GM21360 (cell line): Measurements from ENCODE around the gene USP5.

Experiments
- ATAC-seq: cut with Tn5 transposase; IDR thresholded peaks from one replicate; pipeline ENCODE4 v1.9.1; 2021; ENCODE audit warnings: mild to moderate bottlenecking, moderate library complexity; ENCODE audit not compliant: unreplicated experiment

Gene USP5

DNA sequence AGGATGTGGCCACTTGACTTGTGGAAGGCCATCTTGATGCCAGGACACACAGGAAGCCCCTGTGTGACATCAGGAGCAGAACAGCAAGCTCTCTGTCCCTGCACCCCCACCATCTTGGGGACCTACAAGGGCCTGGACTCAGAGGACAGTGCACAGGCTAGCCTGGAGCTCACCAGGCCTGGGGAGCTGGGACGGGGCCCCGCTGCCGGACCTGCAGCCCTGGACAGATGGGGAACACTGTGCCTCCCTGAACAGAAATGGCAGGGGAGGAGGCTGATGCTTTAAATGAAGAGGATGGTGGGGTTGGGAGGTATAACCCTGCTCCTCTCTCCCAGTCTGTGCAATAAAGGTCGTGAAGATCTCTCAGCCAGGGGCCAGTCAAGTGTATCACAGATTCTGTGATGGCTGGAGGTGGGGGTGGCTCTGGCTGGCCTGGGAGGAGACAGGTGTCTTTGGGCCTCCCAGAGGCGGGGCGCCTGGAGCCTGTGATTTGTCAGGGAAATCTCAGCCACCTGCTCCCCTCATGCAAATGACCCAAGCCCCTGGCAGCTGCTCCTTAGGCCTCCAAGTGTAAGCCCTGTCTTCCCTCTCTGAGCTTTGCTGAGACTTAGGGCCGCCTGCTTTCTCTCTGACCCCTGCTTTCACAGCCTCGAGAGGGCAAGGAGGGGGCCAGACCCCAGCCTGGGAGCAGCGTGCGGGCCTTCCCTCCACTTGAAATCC lies 12.3 kb upstream of the USP5 start:
- peak; percentile 58 for ATAC-seq

DNA sequence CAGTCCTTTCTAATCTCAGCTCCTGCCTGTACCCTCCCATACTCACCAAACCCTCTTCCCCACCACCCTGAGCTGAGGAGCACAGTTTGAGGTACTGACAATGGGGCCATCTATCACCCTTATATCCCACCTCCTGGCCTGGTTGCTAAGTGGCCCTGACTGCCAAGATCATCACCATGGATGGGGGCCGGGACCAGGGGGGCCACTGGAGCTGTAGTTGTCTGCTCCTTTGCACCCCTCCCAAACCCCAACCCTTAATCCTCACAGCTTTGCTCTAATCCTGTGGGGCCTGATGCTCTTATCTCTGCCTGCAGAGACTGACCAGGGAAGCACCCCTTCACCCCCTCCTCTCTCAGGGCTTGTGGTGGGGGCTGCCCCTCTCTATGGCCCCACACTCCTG lies 11.6 kb upstream of the USP5 start:
- no peak for ATAC-seq

DNA sequence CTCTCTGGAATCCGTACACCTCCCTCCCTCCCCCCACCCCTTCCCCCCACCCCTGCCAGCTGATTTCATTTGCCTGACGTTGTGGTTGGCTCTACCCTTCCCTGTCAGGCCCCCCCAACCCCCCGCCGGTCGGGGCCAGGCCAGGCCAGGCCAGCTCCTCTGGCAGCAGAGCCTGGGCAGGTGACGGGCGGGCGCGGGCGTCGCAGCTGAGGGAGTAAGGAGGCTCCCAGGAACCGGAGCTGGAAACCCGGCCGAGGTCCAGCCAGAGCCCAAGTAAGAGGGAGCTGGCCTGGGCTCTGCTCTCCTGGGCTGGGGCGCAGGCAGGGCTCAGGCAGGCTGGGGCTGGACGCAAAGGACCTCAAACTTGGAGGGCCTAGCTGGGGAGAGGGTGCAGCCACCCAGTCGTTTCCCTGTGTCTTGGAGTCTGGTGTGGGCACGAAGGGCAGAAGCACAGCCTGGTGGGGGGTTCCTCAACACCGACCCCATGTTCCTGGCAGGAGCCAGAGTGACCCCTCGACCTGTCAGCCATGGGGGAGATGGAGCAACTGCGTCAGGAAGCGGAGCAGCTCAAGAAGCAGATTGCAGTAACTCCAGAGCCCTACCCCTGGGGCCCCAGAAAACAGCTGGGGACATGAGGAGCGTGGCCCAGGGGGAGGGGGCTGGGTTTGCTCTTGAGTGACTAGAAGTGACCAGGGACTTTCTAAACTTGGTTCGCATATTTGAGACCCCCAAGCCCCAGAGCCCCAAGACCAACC lies 11.0 kb upstream of the USP5 start, which contains the start of gene GNB3:
GNB3 (plus strand) TSS at position 165 of the 755 bp plus-strand sequence; CDS start at position 528, 363 bp downstream.
- ATAC-seq, result no peak

DNA sequence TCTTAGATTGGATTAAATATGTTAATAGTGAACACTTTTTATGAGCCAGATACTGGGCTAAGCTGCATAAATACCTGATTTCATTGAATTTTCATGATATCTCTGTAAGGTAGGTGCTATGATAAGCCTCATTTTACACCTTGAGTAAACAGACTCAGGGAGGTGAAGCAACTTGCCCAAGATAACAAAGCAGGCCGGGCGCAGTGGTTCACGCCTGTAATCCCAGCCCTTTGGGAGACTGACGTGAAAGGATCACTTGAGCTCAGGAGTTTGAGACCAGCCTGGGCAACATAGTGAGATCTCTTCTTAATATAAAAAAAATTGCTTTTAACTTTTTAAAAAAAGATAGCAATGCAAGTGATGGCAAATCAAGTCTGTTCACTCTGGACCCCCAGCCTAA lies 9.9 kb upstream of the USP5 start:
- no peak for ATAC-seq

DNA sequence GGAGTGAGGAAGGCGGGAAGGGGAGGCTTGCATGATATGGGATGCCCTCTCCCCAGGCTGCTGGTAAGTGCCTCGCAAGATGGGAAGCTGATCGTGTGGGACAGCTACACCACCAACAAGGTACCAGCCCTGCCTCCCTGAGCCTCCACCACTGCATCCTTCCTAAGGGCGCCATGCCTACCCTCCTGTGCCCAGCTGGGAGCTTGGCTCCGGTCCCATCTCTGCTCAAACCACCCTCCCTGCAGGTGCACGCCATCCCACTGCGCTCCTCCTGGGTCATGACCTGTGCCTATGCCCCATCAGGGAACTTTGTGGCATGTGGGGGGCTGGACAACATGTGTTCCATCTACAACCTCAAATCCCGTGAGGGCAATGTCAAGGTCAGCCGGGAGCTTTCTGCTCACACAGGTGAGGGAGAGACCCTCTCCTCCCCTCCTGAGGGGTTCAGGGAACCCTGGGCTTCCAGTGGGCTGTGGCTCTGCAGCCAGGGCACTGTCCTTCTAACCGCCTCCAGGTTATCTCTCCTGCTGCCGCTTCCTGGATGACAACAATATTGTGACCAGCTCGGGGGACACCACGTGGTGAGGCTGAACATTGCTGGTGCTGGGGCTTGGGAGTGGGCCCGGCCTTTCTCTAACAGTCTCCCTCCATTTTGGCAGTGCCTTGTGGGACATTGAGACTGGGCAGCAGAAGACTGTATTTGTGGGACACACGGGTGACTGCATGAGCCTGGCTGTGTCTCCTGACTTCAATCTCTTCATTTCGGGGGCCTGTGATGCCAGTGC lies 8.6 kb upstream of the USP5 start:
- ATAC-seq, result no peak

DNA sequence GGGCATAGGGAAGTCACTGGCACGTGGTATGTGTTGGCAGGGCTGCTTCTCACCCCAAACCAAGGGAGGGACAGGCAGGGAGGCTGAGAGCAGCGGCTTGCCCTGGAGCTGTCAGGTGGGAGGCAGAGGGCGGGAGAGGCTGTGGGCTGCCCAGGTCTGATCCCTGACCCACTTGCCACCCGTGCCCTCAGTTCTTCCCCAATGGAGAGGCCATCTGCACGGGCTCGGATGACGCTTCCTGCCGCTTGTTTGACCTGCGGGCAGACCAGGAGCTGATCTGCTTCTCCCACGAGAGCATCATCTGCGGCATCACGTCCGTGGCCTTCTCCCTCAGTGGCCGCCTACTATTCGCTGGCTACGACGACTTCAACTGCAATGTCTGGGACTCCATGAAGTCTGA lies 6.6 kb upstream of the USP5 start:
- no peak for ATAC-seq

DNA sequence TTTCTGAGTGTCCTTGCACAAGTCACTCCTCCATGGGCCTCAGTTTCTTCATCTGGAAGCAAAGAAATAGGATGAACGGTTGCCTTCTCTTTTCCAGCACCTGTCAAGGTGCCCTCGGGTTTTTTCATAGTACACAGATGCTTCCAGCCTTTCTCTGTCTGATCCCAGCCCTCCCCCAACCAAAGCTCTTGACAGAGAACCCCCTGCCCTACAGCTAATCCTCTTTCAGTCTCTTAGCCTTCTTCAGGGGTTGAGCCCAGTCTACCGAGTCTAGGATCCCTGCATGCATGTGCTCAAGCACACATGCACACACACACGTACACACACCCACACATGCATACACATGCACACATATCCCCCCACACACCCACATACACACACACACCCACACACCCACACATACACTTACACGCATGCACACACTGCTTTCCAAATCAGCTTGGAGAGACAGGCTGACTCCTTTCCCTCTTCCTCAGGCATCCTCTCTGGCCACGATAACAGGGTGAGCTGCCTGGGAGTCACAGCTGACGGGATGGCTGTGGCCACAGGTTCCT lies 5.6 kb upstream of the USP5 start:
- ATAC-seq, result no peak

DNA sequence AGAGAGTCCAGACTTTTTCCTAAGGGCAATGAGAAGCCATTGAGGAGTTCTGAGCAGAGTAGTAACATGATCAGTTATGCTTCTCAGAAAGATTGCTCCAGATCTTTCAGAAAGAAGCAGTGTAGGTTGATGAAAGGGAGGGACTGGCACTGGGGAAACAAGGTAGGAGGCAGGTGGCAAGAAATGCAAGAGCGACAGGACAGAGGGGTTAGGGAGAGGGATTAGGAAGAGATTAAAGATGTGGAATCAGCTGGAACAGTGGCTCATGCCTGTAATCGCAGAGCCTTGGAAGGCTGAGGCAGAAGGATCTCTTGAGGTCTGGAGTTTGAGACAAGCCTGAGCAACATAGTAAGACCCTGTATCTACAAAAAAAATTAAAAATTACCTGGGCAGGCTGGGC lies 4.3 kb upstream of the USP5 start:
- no peak for ATAC-seq

DNA sequence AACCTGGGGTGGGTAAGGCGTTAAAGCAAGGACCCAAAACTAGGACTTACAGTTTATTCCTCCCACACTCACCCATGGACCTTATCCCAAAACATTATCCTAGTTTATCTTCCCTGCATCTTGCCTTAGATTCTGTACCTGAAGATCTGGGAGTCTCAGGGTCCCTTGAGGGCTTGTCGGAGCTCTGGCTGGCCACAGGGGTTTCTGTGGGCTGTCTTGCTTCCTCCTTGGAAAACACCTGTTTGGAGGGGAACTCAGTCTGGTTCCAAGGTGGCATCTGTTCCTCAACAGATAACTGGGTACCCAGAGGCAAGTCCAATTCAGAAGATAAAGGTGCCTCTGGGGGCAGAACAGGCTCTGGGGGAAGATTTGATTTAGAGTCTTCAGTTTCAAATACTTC lies 2.5 kb upstream of the USP5 start:
- ATAC-seq, result no peak

DNA sequence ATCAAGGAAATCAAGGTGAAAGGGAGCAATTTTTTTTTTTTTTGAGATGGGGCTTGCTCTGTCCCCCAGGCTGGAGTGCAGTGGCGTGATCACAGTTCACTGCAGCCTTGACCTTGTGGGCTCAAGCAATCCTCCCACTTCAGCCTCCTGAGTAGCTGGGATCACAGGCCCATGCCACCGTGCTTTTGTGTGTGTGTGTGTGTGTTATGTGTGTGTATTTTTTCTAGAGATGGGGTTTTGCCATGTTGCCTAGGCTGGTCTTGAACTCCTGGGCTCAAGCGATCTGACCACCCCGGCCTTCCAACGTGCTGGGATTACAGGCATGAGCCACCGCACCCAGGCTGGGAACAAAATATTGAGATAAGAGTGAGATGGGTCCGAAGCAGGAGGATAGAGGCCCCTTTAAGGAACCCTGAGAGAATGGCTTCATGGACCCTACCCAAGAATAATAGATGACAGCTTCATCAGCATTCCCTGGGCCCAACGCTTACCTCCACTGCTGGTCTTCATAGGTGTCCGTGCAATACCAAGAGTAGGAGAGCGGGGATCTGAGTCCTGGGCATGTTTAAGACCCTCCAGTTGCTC lies 1.9 kb upstream of the USP5 start:
- no peak for ATAC-seq

DNA sequence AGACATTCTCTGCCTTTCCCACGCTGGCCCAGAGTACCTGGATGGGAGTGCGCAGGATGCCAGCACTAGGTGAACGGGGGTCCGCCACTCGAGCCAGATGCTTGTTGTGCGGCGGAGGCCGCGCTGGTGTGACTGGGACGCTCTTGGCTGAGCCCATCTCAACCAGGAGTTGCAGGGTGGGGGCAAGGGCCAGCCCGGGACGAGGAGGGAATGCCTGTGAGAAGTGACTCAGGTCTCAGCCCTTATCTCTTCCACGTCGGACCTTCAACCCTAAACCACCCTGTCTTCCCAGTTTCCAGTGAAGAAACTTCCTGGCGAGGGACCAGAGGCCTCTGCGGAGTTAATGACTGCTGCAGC lies 1.2 kb upstream of the USP5 start:
- ATAC-seq, result no peak

DNA sequence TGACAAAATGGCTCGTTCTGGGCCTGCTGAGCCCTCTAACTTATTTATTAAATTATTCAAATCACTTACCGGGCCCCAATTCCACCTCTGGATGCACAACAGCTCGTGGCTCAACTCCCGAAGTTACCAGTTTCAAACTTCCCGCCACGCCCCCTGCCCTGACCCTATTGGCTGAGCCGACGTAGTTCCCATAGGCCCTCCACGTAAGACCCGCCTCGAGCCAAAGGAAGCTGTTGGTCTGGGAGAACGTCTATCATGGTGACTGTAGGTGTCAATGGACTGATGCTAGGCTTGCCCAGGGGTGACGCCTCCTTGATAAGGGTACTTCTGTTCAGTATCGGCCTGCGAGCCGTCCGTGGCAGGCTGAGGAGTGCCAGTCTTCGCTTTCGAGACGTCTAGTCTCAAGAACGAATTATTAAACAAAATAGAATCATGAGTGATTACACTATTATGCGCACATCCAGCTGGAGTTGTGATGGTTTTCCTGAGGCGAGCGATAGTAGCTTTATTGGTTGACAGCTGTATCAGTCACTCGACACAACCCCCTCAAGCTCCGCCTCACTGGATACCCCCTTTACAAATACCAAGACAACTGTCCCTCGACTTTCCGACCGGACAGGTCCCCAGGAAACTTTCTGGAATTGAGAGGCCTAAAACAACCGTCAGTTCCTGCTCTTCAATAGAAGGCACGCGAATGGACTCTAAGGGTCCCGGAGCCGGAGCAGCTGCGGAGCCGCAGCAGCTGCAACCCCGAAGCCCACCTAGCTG lies 613 bp upstream of the USP5 start, which contains the start of gene CDCA3:
CDCA3 (minus strand) TSS at position 134 of the 768 bp plus-strand sequence. CDS start 334 bp downstream, outside the sequence.
- peak; percentile 43 for ATAC-seq

DNA sequence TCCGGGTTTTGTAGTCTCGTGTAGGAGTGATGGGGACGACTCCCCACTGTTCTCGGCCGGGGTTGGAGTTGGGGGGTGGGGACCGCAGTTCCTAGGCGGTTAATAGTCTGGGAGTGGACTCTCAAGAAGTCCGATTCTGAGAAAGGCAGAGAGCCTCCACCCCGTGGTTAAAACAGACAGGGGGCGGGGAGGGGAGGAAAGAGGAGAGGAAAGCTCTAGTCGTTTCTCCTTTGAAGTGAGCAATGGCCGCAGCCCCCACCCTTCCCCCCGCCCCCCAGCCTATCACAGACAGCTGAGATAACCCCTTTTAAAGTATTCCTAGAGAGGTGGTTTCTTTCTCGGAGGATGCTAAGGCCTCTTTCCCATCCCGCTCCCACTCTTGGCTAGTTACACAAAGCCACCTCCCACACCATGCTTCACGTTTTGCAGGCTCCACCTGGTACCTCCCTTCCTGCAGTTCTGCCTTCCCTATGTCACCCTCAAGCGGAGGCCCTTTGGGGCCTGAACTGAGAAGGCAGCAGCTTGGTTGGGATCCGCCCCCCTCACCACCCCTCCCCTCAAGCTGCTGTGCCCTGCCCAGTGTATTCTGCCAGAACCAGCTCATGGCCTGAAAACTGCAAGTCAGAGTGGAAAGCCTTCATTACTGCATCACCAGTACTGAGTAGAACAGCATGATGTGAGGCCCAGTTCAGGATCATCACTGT lies 853 bp downstream of the USP5 start:
- no peak for ATAC-seq

DNA sequence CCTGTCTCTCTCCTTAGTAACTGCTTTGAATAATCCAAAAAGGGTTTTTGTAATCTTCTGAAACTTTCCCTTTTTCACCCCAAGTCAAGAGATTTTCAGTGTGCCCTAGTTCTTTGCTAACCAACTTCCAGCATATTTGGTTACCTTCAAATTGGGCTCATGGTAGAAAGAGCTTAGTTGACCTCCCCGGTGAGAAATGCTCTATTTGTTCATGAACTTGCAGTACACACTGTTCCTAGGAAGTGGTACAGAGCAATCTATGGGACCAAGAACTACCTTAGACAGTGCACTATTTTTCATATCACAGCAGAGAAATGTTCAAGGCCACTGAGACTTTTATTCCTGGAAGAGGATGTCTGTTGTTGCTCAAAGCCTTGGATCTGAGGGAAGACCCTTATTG lies 1.7 kb downstream of the USP5 start:
- no peak for ATAC-seq

DNA sequence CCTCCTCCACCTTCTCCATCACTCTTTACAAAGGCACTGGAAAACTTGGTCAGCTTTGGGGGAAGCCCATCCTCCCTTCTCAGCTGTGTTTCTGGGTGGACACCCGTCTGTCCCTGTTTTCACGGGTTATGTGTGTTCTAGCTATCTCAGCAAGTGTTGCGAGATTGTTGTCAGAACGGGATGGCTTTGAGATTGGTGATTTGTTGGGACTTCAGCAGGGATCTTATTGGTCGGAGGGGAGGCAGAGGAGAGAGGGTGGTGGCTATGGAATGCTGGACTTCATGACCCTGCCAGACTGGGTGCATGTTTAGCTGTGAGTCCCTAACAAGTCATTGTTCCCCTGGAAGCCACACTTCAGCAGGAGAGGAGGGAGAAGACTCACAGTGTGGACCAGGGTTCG lies 2.1 kb downstream of the USP5 start:
- no peak for ATAC-seq

DNA sequence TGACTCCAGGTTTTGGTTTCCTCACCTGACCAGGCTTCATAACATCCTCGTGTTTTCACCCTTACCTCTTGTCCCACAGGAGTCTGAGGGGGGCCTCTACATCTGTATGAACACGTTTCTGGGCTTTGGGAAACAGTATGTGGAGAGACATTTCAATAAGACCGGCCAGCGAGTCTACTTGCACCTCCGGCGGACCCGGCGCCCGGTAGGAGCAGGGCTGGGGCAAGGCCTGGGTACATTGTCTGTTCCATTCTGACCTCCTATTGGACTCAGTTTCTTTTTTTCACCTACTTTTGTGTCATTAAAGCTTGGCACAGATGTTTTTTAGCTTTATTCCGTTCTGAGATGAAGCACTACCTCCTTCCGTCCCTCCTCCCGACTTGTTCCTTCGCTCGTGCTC lies 3.4 kb downstream of the USP5 start:
- no peak for ATAC-seq

DNA sequence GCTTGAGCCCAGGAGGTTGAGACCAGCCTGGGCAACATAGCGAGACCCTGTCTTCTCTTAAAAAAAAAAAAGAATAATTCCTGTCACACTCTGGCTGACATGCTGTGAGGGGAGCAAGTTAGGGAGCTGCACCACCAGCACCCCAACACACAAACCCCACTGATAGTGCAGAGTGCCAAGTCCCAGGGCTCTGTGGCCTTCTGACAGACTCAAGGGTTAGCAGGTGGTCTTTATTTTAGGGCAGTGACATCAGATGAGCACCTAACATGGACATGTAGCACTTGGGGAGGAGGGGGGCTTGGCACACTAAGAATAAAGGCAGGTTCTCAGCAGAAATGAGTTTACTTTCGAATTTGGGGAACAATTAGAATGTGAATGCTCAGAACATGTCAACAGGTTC lies 6.8 kb downstream of the USP5 start:
- ATAC-seq, result no peak

DNA sequence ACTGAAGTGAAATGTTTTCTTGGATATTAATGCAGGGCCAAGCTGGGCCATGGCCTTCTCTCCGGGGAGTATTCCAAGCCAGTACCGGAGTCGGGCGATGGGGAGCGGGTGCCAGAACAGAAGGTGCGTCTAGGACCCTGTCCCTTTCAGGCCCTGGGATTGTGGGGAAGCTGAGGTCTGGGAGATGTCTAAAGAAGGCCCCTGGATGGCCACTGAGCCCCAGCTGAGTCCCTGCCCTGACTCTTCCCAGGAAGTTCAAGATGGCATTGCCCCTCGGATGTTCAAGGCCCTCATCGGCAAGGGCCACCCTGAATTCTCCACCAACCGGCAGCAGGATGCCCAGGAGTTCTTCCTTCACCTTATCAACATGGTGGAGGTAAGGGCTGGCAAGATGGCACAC lies 8.2 kb downstream of the USP5 start:
- ATAC-seq, result no peak

DNA sequence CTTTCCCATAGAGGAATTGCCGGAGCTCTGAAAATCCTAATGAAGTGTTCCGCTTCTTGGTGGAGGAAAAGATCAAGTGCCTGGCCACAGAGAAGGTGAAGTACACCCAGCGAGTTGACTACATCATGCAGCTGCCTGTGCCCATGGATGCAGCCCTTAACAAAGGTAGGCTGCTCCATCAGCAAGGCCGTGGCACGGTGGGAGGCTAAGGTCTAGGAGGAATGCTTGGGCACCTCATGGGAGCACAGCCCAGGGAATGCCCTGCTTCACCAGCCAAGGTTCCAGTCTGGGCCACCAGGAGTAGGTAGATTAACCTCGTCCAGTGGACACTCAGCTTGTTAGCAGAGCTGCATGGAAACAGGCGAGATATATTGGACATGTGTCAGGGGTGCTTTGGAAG lies 9.0 kb downstream of the USP5 start:
- ATAC-seq, result no peak

DNA sequence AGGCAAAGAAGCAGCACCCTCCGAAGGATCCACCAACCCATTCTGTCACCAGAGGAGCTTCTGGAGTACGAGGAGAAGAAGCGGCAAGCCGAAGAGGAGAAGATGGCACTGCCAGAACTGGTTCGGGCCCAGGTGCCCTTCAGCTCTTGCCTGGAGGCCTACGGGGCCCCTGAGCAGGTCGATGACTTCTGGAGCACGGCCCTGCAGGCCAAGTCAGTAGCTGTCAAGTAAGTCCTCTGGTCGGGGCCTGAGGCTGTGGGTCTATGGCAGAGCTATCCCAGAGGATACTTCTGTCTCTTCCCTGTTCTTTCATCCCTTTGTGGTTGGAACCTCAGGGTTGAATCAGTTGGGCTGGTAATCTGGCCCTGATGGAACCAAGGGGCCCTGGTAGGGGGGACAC lies 9.4 kb downstream of the USP5 start:
- ATAC-seq, result no peak
